ENCODE data around the gene SLC4A2. TPM values are rescaled to one million over a fixed set of nuclear protein-coding genes. Genes with fewer than 3 reads are reported as not detected.

The SLC4A2 gene
- total and polyA plus RNA-seq, 2 of the 8 experiments (the other 6 are each of a cell fraction or from before 2014, with no cell fraction given) = 72.6 to 147 TPM

GRCh38 chr7:151086802-151087244, 27.4 kb downstream of the SLC4A2 start:
- no peaks in the 10 kb centered on the region for H3K36me3 ChIP-seq (ENCODE audit: control insufficient read depth in 2 of 4, insufficient read depth in 4 of 4, low read length in 3 of 4)
- H3K9me3 ChIP-seq (ENCODE audit: insufficient read depth in 2 of 2, low read depth in 1 of 2, low read length in 1 of 2) = no peaks in the 10 kb centered on the region
- DNase-seq (ENCODE audit: low read depth in 1 of 2, low spot score in 2 of 2) = peak in 1 of 2 experiments; percentile 74
- H3K4me3 ChIP-seq (ENCODE audit: extremely low read depth in 1 of 4, insufficient read depth in 2 of 4, low read depth in 3 of 4, low read length in 4 of 4) = peak overlapping the region; percentile 58 to 75 (median 66)
- no peak overlapping the region for H2BK15ac ChIP-seq (ENCODE audit: low read length)
- POLR2A ChIA-PET (ENCODE audit: partially characterized antibody) = interaction anchor here (1.2 to 4.9 kb wide), 2 partner anchors 9 to 29 kb away, joined by 3 to 33 read pairs; partner anchors contain the start of gene CDK5
- H3K79me2 ChIP-seq (ENCODE audit: control insufficient read depth in 1 of 2, insufficient read depth in 2 of 2, low read length in 2 of 2) = peaks cover 0 to 40% of the 10 kb centered on the region in 2 experiments; a peak in 2 of 4 replicates
- no peak overlapping the region for H4K5ac ChIP-seq (ENCODE audit: insufficient read length, low read depth, low read length)
- H2BK12ac ChIP-seq (ENCODE audit: low read depth, low read length) = no peak overlapping the region
- H4K91ac ChIP-seq (replicated peaks; ENCODE audit: insufficient read length, low read length) = peak overlapping the region; percentile 71
- H3K9ac ChIP-seq (replicated peaks in 1 of 4; ENCODE audit: extremely low read depth in 1 of 4, low read depth in 3 of 4, low read length in 3 of 4) = peak overlapping the region; percentile 35 to 67 (median 53); a peak in 5 of 7 replicates
- H2BK120ac ChIP-seq (replicated peaks; ENCODE audit: low read depth, low read length) = no peak overlapping the region
- H3K4me1 ChIP-seq (replicated peaks in 1 of 4; ENCODE audit: control insufficient read depth in 3 of 4, insufficient read depth in 4 of 4, low read length in 3 of 4) = peaks cover 6 to 45% (median 29%) of the 10 kb centered on the region in 4 experiments
- H3K4ac ChIP-seq (replicated peaks; ENCODE audit: insufficient read length, low read depth, low read length) = peak overlapping the region; percentile 62
- CTCF ChIA-PET (ENCODE audit: partially characterized antibody) = interaction anchor here (1.0 to 15.1 kb wide), 5 partner anchors 10 to 158 kb away, joined by 3 to 448 read pairs (median 17); no protein-coding TSS in a partner anchor
- peaks cover 27 to 37% of the 10 kb centered on the region in 2 experiments for H4K20me1 ChIP-seq (replicated peaks in 1 of 2; ENCODE audit: control insufficient read depth in 1 of 2, insufficient read depth in 2 of 2, low read length in 2 of 2)
- H3K14ac ChIP-seq (ENCODE audit: insufficient read length) = no peak overlapping the region
- no peak overlapping the region for H2BK20ac ChIP-seq (ENCODE audit: low read length)
- peaks cover 25% of the 10 kb centered on the region for H3K23me2 ChIP-seq (ENCODE audit: low read depth, low read length)
- peaks cover 0 to 28% (median 14%) of the 10 kb centered on the region in 4 experiments; a peak in 6 of 7 replicates for H3K27me3 ChIP-seq (replicated peaks in 1 of 4; ENCODE audit: control insufficient read depth in 3 of 4, extremely low read depth in 1 of 4, insufficient read depth in 3 of 4, low read length in 3 of 4)
- peaks cover 5% of the 10 kb centered on the region for H3K79me1 ChIP-seq (ENCODE audit: low read depth, low read length)
- H3K18ac ChIP-seq (ENCODE audit: extremely low read depth, low read length) = peak overlapping the region; percentile 15
- H3K23ac ChIP-seq (ENCODE audit: insufficient read length) = no peak overlapping the region
- FAIRE-seq = no peak
- WGBS, 2 experiments (ENCODE audit: extremely low coverage in 1 of 2, insufficient coverage in 1 of 2, insufficient read length in 1 of 2, insufficient replicate concordance in 2 of 2, low coverage in 1 of 2, low lambda C conversion rate in 2 of 2, missing lambda C conversion rate in 1 of 2) = 3% methylated on average over 18 of the region's 56 CpGs; no CpG with 5 or more reads in 1 of the 2 experiments
- peak overlapping the region; percentile 47 for H4K8ac ChIP-seq (ENCODE audit: extremely low read depth, insufficient read depth, low read length)
- peak overlapping the region; percentile 73 to 83 for H3K4me2 ChIP-seq (ENCODE audit: insufficient read depth in 1 of 2, low read depth in 2 of 2, low read length in 2 of 2)
- H3K27ac ChIP-seq (ENCODE audit: low read depth, low read length) = no peak overlapping the region
- H2AFZ ChIP-seq (ENCODE audit: low read length) = no peak overlapping the region
- H3K56ac ChIP-seq (replicated peaks; ENCODE audit: insufficient read length, low read depth, low read length) = no peak overlapping the region
- H2BK5ac ChIP-seq (ENCODE audit: low read depth, low read length) = no peak overlapping the region
- H2AK5ac ChIP-seq (ENCODE audit: low read depth, low read length) = no peak overlapping the region
- TF ChIP-seq RNF2 (IDR thresholded peaks at IDR 0.05; ENCODE audit: borderline replicate concordance, low read depth, low read length, missing control alignments, poor library complexity, severe bottlenecking) (peak; percentile 50), CBX8 (IDR thresholded peaks at IDR 0.05; ENCODE audit: borderline replicate concordance, low read depth, low read length) (no peak), ASH2L (IDR thresholded peaks at IDR 0.05; ENCODE audit: low read length) (no peak), CHD2 (IDR thresholded peaks at IDR 0.05; ENCODE audit: low read length) (no peak), FOSL1 (IDR thresholded peaks at IDR 0.05; ENCODE audit: insufficient read depth, low read depth, low read length) (no peak), NRF1 (IDR thresholded peaks at IDR 0.05; ENCODE audit: low read depth, low read length) (no peak), SIN3A (conservative IDR thresholded peaks at IDR 0.05 in 1 of 2, IDR thresholded peaks at IDR 0.05 in 1 of 2; ENCODE audit: low read depth in 1 of 2, low read length in 2 of 2) (0 out of 4 replicates have a peak, but pooled peaks of 1 of the 2 experiments have one; percentile 20), SP1 (IDR thresholded peaks at IDR 0.05; ENCODE audit: low read depth, low read length) (no peak), POLR2AphosphoS5 (IDR thresholded peaks at IDR 0.05; ENCODE audit: low read depth, low read length) (no peak), CREB1 (IDR thresholded peaks at IDR 0.05) (no peak), TEAD4 (IDR thresholded peaks at IDR 0.05; ENCODE audit: low read depth, low read length) (no peak), E2F6 (IDR thresholded peaks at IDR 0.05) (peak; percentile 61; the same call in 1 of the 2 replicates)

Measured in H1 (cell line).